ENCODE data around the gene REXO5.
"Not testable (repeated sequence)": the region's sequence is repeated elsewhere in the genome, so short reads cannot be mapped to it uniquely, and the experiment has no call there.

The REXO5 gene

GRCh38 chr16:20850981-20851380, 44.7 kb downstream of the REXO5 start:
- no peaks in the 10 kb centered on the region for H3K36me3 Mint-ChIP-seq
- peaks cover 2% of the 10 kb centered on the region for H3K4me1 Mint-ChIP-seq (ENCODE audit: low read depth)
- no peaks in the 10 kb centered on the region for H3K9me3 Mint-ChIP-seq (ENCODE audit: low read depth)
- no peak overlapping the region for H3K27ac Mint-ChIP-seq
- H3K27me3 Mint-ChIP-seq: no peaks in the 10 kb centered on the region
- no peak overlapping the region for H3K4me3 Mint-ChIP-seq

GRCh38 chr16:20851601-20852000, 45.3 kb downstream of the REXO5 start:
- Mint-ChIP-seq H3K4me3 (no peak overlapping the region), H3K36me3 (no peaks in the 10 kb centered on the region), H3K9me3 (ENCODE audit: low read depth) (no peaks in the 10 kb centered on the region), H3K27me3 (no peaks in the 10 kb centered on the region), H3K27ac (no peak overlapping the region), H3K4me1 (ENCODE audit: low read depth) (peaks cover 2% of the 10 kb centered on the region)

DNA sequence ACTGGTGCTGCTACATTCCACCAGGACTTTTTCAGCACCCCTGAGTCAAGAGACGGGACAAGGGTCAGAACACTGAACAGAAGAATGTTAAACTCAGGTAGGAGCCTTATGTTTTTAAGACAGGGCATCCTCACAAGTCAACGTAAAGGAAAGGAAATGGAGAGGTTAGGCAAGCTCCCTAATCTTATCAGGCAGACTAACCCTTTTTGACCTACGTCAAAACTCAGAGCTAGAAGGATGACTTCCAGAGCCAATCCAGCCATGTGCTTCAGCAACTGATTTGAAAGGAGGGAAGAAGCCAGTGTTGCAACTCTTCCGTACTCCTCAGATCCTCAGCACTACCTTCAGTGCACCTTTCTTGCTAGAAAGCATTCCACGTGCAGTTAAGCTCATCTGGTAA, 46.8 kb downstream of the REXO5 start:
- H3K36me3 Mint-ChIP-seq: no peaks in the 10 kb centered on the region
- H3K4me1 Mint-ChIP-seq (ENCODE audit: low read depth): peaks cover 2% of the 10 kb centered on the region
- H3K27me3 Mint-ChIP-seq: no peaks in the 10 kb centered on the region
- H3K4me3 Mint-ChIP-seq: no peak overlapping the region
- H3K9me3 Mint-ChIP-seq (ENCODE audit: low read depth): no peaks in the 10 kb centered on the region
- H3K27ac Mint-ChIP-seq: no peak overlapping the region

- Mint-ChIP-seq H3K9me3 (ENCODE audit: low read depth) (no peaks in the 10 kb centered on the region), H3K4me3 (no peak overlapping the region), H3K27me3 (no peaks in the 10 kb centered on the region), H3K4me1 (ENCODE audit: low read depth) (peaks cover 2% of the 10 kb centered on the region), H3K36me3 (no peaks in the 10 kb centered on the region), H3K27ac (no peak overlapping the region)
These were observed 47.8 kb downstream of the REXO5 start for GRCh38 chr16:20853981-20854620.

- Mint-ChIP-seq H3K27ac (no peak overlapping the region), H3K9me3 (ENCODE audit: low read depth) (no peaks in the 10 kb centered on the region), H3K36me3 (peaks cover 5% of the 10 kb centered on the region), H3K4me1 (ENCODE audit: low read depth) (peaks cover 2% of the 10 kb centered on the region), H3K27me3 (no peaks in the 10 kb centered on the region), H3K4me3 (no peak overlapping the region)
These were observed 48.6 kb downstream of the REXO5 start for GRCh38 chr16:20854963-20855362.

GRCh38 chr16:20857281-20857680, 51.0 kb downstream of the REXO5 start:
- H3K9me3 Mint-ChIP-seq (ENCODE audit: low read depth): no peaks in the 10 kb centered on the region
- H3K27ac Mint-ChIP-seq: no peak overlapping the region
- H3K4me1 Mint-ChIP-seq (ENCODE audit: low read depth): no peaks in the 10 kb centered on the region
- H3K27me3 Mint-ChIP-seq: no peaks in the 10 kb centered on the region
- H3K4me3 Mint-ChIP-seq: no peak overlapping the region
- peaks cover 7% of the 10 kb centered on the region for H3K36me3 Mint-ChIP-seq

- H3K27ac Mint-ChIP-seq: no peak overlapping the region
- peaks cover 7% of the 10 kb centered on the region for H3K36me3 Mint-ChIP-seq
- no peaks in the 10 kb centered on the region for H3K27me3 Mint-ChIP-seq
- no peaks in the 10 kb centered on the region for H3K4me1 Mint-ChIP-seq (ENCODE audit: low read depth)
- H3K9me3 Mint-ChIP-seq (ENCODE audit: low read depth): no peaks in the 10 kb centered on the region
- H3K4me3 Mint-ChIP-seq: no peak overlapping the region
These were observed 52.9 kb downstream of the REXO5 start for GRCh38 chr16:20859229-20859628.

- Mint-ChIP-seq H3K27me3 (no peaks in the 10 kb centered on the region), H3K4me3 (no peak overlapping the region), H3K36me3 (peaks cover 7% of the 10 kb centered on the region), H3K4me1 (ENCODE audit: low read depth) (peaks cover 2% of the 10 kb centered on the region), H3K27ac (no peak overlapping the region), H3K9me3 (ENCODE audit: low read depth) (no peaks in the 10 kb centered on the region)
These were observed 53.4 kb downstream of the REXO5 start for GRCh38 chr16:20859699-20860098.

DNA sequence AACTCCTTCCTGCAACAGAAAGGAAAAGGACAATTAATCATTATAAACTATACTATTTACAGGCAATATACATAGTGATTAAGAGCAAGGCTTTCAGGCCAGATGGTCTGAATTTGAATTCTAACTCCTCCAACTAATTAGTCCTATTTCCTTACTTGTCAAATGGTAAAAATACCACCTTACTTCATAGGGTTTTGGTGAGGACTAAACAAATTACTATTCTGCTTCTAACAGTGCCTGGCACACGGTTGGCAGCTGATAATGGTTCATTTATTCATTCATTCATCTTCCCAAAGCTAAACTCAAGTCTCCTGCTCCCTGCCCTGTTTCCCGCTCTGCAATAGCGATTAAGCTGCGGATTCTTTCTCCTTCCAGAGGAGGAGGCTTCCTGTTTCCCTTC, 54.0 kb downstream of the REXO5 start:
- no peak overlapping the region for H3K27ac Mint-ChIP-seq
- no peaks in the 10 kb centered on the region for H3K27me3 Mint-ChIP-seq
- no peak overlapping the region for H3K4me3 Mint-ChIP-seq
- H3K9me3 Mint-ChIP-seq (ENCODE audit: low read depth): no peaks in the 10 kb centered on the region
- peaks cover 3% of the 10 kb centered on the region for H3K4me1 Mint-ChIP-seq (ENCODE audit: low read depth)
- peaks cover 7% of the 10 kb centered on the region for H3K36me3 Mint-ChIP-seq

- not testable (repeated sequence) for H3K36me3 Mint-ChIP-seq; H3K4me3 Mint-ChIP-seq; H3K9me3 Mint-ChIP-seq (ENCODE audit: low read depth); H3K4me1 Mint-ChIP-seq (ENCODE audit: low read depth); H3K27ac Mint-ChIP-seq; H3K27me3 Mint-ChIP-seq
These were observed 54.7 kb downstream of the REXO5 start for GRCh38 chr16:20860995-20861394.

- Mint-ChIP-seq H3K9me3 (ENCODE audit: low read depth) (no peaks in the 10 kb centered on the region), H3K4me1 (ENCODE audit: low read depth) (peaks cover 3% of the 10 kb centered on the region), H3K27ac (no peak overlapping the region), H3K4me3 (no peak overlapping the region), H3K27me3 (no peaks in the 10 kb centered on the region), H3K36me3 (peaks cover 10% of the 10 kb centered on the region)
These were observed 56.0 kb downstream of the REXO5 start for GRCh38 chr16:20862162-20862960.

DNA sequence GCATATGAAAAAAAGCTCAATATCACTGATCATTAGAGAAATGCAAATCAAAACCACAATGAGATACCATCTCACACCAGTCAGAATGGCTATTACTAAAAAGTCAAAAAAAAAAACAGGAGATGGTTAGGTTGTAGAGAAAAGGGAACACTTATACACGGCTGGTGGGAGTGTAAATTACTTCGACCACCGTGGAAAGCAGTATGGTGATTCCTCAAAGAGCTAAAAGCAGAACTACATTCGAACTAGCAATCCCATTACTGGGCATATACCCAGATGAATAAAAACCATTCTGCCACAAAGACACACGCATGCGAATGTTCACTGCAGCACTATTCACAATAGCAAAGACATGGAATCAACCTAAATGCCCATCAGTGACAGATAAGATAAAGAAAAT, 58.0 kb downstream of the REXO5 start:
- not testable (repeated sequence) for H3K9me3 Mint-ChIP-seq (ENCODE audit: low read depth); H3K4me1 Mint-ChIP-seq (ENCODE audit: low read depth); H3K4me3 Mint-ChIP-seq; H3K27ac Mint-ChIP-seq; H3K36me3 Mint-ChIP-seq; H3K27me3 Mint-ChIP-seq

DNA sequence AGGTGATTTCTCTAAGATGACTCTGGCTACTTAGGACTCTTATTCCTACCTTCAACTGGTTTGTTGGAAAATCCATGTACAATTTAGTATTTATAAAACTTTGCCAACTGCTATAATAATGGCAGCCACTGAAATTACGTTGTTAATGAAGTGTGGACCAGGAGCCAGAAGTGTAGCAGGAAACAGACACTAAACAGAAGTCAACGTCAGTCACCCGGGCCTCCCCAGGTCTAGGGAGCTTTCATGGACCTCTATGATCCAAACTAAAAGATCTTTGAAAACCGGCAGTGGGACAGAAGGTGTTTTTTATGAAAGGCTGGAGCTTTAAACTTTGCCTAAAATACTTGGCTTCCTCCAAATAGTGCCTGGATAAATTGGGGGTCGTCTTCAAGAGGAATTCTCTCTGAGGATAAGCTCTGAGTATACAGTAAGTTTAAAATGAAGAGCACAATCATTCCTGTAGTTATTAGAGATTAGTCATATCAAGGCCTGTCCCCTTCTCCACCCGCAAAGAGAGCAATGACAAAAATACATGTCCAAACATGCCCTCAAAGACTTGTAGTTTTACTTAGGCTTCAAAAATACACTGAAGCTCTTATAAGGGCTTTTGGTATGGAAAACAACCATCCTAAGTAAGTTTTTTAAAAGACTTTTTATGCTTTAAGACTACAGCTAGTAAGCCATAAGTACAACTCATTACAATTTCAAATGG, 59.2 kb downstream of the REXO5 start:
- Mint-ChIP-seq H3K27me3 (no peaks in the 10 kb centered on the region), H3K27ac (no peak overlapping the region), H3K36me3 (peaks cover 3% of the 10 kb centered on the region), H3K9me3 (ENCODE audit: low read depth) (no peaks in the 10 kb centered on the region), H3K4me1 (ENCODE audit: low read depth) (peaks cover 3% of the 10 kb centered on the region), H3K4me3 (no peak overlapping the region)

- Mint-ChIP-seq H3K27ac (no peak overlapping the region), H3K9me3 (ENCODE audit: low read depth) (no peaks in the 10 kb centered on the region), H3K4me3 (no peak overlapping the region), H3K27me3 (no peaks in the 10 kb centered on the region), H3K36me3 (peaks cover 3% of the 10 kb centered on the region), H3K4me1 (ENCODE audit: low read depth) (peaks cover 3% of the 10 kb centered on the region)
These were observed 59.9 kb downstream of the REXO5 start for GRCh38 chr16:20866145-20866772.

GRCh38 chr16:20866801-20867200, 60.5 kb downstream of the REXO5 start:
- Mint-ChIP-seq H3K36me3 (peaks cover 3% of the 10 kb centered on the region), H3K9me3 (ENCODE audit: low read depth) (no peaks in the 10 kb centered on the region), H3K27me3 (no peaks in the 10 kb centered on the region), H3K4me3 (no peak overlapping the region), H3K27ac (no peak overlapping the region), H3K4me1 (ENCODE audit: low read depth) (peaks cover 3% of the 10 kb centered on the region)

Data from activated naive CD8-positive, alpha-beta T cell (primary cell).